Fibroblast of the conjunctiva (primary cell): ENCODE measurements around the gene PARVA.

Source experiments
- DNase-seq: peaks from one replicate; pipeline ENCODE4 v3.0.0-alpha.2; 2010; ENCODE audit warnings: low read depth

PARVA gene

GRCh38 chr11:12430954-12431595 is 53.7 kb downstream of the PARVA start:
- peak; percentile 88 for DNase-seq

GRCh38 chr11:12432507-12432906 is 55.1 kb downstream of the PARVA start:
- DNase-seq: no peak

GRCh38 chr11:12433121-12433520 is 55.8 kb downstream of the PARVA start:
- no peak for DNase-seq

DNA sequence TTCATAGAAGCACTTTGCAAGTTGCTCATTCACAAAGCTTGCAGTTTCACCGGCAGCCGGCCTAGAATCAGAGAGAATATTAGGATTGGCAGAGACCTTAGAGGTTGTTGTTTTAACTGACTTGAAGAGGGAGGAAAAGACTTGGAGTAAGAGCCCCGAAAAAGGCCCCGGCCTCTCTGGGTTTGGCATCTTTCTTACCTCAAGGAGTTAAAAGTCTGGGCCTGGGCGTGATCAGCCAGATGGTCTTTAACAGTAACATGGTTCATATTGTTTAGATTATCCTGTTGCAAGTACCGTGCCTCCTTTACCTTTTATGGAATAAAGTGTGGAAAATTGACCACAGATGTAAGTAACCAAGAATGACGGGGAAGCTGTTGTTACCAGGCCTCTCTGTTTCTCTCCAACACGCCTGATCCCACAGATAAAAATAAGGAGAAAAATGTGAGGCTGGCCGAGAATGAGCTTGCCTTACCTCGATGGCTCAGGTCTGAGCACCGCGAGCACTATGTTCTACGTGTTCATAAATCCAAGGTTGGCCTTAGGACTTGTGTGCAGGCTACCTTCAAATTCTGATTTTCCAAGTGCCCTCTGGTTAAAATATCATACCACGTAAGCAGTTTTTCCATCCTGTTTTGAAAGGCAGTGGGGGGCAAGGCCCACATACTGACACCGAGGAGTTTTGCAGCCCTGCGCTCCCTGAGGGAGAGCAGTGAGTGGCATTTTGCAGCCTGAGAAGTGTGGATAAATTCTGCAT is 56.4 kb downstream of the PARVA start:
- peak; percentile 91 for DNase-seq

DNA sequence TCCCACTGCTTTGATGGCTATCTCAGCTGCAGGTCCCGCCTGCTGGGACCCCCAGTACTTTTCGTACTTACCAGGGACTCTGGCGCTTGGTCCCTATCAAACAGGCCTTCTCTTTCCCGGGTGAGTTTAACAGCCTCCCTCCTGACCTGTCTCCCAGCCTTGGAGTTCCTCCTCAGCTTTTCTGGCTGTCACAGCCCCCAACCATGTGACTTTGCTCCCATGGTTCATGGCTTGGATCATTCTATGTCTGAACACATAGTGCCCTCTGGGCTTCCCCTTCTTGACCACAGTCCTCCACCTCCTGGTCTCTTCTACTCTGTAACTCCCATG is 56.9 kb downstream of the PARVA start:
- DNase-seq: no peak

- DNase-seq: no peak
Measured at GRCh38 chr11:12435264-12435663, 57.9 kb downstream of the PARVA start.

- no peak for DNase-seq
Measured at GRCh38 chr11:12436266-12436665, 58.9 kb downstream of the PARVA start.

DNA sequence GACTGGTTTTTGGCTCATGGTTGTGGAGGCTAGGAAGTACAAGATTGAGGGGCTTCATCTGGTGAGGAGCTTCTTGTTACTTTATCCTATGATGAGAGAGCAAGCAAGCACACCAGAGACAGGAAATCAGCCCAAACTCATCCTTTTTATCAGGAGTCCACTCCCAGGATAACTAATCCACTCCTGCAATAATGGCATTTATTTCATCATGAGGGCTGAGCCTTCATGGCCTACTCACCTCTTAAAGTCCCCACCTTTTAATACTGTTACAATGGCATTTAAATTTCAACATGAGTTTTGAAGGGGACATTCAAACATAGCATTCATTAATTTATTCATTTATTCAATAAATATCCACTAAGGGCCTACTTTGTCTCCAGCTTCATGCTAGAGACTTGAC is 60.9 kb downstream of the PARVA start:
- no peak for DNase-seq

DNA sequence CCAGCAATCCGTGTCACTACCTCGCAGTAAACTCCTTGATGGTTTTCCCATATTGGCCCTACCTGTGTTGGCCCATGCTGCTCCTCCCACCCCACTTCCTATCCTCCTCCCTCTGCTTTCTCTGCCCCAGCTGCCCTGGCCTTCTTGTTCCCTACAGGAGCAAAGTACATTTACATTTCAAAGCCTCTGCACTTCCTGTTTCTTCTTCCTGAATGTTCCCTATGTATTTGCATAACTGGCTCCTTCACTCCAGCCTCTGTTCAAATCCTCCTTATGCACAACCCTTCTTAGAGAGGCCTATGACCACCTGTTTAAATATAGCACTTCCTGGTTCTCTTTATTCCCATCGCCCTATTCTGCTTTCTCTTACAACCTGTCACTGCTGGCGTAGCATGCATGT is 62.2 kb downstream of the PARVA start:
- no peak for DNase-seq

- DNase-seq: no peak
Measured at GRCh38 chr11:12440565-12440964, 63.2 kb downstream of the PARVA start.

DNA sequence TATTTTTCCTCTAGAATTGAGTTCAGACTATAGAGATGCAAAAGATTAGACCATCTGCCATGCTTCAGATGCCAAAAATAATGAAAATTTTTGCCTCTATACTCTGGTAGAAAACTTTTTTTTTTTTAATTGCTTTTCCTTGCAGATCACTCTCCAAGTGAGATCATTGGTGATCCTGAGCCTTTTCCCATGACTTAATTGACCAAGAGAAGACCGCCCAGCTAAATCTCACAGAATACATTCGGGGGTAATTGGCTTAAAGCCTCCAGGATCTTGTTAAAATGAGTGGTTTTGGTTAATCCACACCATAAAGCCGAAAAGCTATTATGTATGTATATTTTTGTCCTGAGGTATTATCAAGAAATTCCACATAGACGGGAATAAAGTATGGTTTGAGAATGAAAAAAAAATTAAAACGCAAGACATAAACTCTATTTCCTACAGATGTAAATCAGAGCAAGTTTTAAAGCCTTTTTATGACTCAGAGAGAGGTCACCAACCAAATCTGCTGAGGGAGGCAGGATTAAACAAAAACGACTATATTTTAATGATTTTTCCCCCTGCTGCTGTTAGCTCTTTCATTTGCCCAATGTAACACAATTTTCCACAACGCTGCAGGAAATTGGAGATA is 64.0 kb downstream of the PARVA start:
- DNase-seq: no peak

DNA sequence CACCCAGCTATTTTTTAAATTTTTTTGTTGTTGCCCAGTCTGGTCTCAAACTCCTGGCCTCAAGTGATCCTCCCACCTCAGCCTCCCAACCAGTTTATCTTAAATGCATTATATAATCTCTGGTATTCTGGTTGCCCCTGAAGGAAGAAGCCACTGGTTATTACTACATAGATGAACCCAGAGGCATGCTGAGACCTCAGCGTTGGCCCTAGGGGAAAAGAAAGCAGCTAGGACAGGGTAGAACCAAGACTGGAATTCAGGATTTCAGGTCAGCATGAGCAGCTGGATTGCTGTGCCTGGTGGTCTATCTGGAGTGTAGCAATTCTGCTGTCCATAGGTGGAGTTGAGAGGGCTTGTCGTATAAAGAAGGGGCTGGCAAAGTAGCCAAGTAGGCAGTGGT is 67.2 kb downstream of the PARVA start:
- no peak for DNase-seq

DNA sequence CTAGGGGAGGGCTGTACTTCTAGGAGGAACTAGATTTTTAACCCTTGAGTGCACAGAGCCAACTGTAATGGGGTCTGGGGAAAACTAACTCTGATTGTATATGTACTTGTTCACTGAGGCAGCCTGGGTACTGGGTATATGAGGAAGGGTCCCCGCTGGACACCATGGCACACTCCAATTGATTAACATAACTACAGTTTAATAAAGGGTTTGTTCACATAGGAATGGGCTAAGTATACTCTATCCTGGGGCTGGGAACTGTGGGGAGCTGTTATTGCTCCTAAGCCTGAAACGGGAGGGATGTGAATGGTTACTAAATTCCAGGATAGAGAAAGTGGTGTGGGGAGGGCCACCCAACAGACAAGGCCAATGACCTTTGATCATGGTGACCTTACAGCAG is 67.6 kb downstream of the PARVA start:
- DNase-seq: no peak

- no peak for DNase-seq
Measured at GRCh38 chr11:12446863-12447262, 69.5 kb downstream of the PARVA start.

DNA sequence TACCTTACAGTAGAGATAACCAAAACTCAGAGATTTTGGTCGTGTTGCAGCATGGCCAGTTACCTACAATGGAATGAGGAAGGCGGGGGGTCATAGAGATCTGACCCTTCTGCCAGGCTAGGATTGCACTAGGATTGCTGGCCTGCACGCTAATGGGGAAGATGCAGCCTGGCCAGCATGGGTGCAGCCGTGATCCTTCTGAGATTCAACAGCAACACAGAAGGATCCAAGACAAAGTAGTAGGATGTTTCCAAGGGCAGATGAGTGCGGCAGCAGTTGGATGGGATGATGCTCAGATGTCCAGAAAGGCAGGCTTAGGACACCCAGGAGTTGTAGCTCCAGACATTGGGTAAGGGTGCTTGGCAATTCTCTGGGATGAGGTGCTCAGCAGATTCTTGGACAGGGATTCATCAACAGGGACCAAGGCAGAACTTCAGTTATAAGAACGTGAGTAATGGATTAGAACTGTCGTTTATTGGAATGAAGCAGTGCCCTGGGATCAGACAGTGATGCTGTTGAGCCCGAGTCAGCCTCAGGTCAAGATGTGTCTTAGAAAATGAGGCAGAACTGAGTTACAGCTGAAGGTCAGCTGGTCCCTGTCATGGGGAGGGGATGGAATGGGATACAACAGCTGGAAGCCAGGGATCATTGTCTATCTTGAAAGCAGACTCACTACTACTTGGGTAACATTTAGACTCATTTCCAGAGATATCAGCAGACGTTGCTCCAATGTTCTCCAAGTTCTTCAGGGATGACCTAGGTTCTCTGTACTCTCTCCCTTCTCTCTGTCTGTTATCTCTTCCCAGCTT is 71.0 kb downstream of the PARVA start:
- no peak for DNase-seq

DNA sequence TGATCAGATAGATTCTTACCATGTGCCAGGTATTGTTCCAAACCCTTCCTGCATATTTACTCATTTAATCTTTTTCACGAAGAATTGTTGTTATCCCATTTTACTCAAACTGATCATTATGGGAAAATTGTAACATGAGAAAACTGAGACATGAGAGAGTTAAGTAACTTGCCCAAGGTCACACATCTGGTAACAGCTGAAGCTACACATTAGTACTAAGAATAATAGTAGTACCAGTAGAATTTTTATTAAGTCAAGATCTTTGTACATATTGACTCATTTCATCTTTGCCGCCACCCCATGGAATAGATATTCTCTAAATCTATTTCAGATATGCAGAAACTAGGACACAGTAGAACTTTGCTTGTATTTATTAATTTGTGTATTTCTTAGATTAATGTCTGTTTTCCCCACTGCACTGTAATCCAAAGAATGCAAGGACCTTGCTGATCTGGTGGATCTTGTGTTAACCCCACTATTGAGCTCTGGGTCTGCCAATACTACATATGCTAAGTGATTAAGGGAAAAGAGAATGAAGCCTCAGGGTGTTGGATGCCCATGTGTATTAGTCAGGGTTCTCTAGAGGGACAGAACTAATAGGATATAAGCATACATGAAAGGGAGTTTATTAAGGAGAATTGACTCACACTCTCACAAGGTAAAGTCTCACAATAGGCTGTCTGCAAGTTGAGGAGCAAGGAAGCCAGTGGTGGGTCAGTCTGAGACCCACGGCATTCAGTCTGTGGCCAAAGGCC is 72.8 kb downstream of the PARVA start:
- no peak for DNase-seq

GRCh38 chr11:12451179-12451814 is 73.9 kb downstream of the PARVA start:
- DNase-seq: no peak

- no peak for DNase-seq
Measured at GRCh38 chr11:12453243-12453642, 75.9 kb downstream of the PARVA start.

DNA sequence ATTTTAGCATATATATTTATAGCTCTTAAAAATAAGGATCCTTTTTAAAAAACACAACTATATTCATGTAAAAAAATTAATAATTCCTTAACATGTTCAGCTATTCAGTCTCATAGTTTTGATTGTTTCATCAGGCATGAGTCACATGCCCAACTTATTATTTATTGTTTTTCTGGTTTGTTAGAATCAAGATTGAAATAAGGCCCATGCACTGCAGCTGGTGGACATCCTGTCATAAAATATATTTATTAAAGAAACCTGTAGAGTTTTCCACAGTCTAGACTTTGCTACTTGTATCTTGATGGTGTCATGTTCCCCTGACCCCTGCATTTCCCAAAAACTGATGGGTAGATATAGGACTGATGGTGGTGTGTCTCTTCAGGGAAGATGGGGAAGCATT is 77.4 kb downstream of the PARVA start:
- DNase-seq: no peak

- peak; percentile 67 for DNase-seq
Measured at GRCh38 chr11:12455938-12456337, 78.6 kb downstream of the PARVA start.
